Gastroesophageal sphincter (tissue), 3 donors: ENCODE results near the gene DLX4.

ENCODE experiments used
- EP300 ChIP-seq: sonication (generic); formaldehyde crosslinking; IDR thresholded peaks from one replicate; pipeline ENCODE4 v1.6.1; 2017; ENCODE audit warnings: antibody characterized with exemption, mild to moderate bottlenecking
- POLR2AphosphoS5 ChIP-seq: sonication (generic); formaldehyde crosslinking; IDR thresholded peaks from one replicate; pipeline ENCODE4 v1.6.1; 2017; ENCODE audit warnings: antibody characterized with exemption
- TF ChIP-seq, protein P1 (sequence below), 4 experiments: fragments of 200-600 bp in 2 of 4; fragments of 450-650 bp in 2 of 4; sonication (generic) in 1 of 4; IDR thresholded peaks; one replicate each; pipeline ENCODE4 v1.5.1; 2017 to 2019; ENCODE audit warnings: antibody characterized with exemption in 4 of 4, mild to moderate bottlenecking in 2 of 4, moderate library complexity in 2 of 4

DNA sequence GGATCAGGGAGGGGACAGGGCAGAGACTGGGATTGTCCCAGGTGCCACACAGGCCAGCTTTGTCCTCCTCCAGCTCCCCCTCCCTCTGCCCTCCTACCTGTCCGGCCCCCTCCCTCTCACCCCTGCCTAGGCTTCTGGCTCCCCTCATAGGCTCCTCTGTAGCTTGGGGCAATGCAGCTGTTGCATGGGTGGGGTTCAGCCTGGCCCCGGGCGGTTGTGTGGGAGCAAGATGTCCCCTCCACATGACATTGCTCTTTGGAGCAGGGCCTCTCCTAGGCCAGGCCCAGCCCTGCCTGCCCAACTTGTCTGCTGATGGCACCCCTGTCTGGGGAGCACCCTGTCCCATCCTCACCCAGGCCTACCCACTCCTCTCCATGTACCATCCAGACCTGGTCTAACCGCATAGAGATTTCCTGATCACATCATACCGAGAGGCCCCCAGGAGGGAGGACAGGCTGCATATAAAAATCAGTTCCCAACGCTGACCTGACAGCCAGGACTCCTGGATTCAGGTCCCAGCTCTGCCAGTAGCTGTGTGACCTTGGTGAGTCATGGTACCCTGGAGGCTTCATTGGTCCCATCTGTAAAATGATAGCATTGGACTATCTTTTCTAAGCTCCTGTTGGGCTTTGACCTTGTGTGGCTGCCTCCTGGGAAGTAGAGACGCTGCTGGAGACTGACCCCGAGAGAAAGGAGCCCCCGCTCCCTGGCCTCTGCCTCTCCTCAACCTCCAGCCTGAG, 48.8 kb upstream of the DLX4 start:
- TF ChIP-seq, protein P1, sequence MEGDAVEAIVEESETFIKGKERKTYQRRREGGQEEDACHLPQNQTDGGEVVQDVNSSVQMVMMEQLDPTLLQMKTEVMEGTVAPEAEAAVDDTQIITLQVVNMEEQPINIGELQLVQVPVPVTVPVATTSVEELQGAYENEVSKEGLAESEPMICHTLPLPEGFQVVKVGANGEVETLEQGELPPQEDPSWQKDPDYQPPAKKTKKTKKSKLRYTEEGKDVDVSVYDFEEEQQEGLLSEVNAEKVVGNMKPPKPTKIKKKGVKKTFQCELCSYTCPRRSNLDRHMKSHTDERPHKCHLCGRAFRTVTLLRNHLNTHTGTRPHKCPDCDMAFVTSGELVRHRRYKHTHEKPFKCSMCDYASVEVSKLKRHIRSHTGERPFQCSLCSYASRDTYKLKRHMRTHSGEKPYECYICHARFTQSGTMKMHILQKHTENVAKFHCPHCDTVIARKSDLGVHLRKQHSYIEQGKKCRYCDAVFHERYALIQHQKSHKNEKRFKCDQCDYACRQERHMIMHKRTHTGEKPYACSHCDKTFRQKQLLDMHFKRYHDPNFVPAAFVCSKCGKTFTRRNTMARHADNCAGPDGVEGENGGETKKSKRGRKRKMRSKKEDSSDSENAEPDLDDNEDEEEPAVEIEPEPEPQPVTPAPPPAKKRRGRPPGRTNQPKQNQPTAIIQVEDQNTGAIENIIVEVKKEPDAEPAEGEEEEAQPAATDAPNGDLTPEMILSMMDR (IDR thresholded peaks at IDR 0.05): no peak
- TF ChIP-seq EP300 (no peak), POLR2AphosphoS5 (no peak)
